Loucy (cell line): ENCODE data around the gene SHB.

Experiments
- EZH2phosphoT487 ChIP-seq: fragments of 200-600 bp; IDR thresholded peaks from 2 replicates; pipeline ENCODE4 v1.6.1; 2018; ENCODE audit warnings: antibody characterized with exemption, mild to moderate bottlenecking, moderate library complexity, borderline replicate concordance
- TF ChIP-seq, protein P1 (sequence below): fragments of 200-600 bp; sonication (generic); conservative IDR thresholded peaks from 2 replicates; pipeline ENCODE4 v1.5.1; 2014; ENCODE audit warnings: mild to moderate bottlenecking, antibody characterized with exemption, low read length

DNA sequence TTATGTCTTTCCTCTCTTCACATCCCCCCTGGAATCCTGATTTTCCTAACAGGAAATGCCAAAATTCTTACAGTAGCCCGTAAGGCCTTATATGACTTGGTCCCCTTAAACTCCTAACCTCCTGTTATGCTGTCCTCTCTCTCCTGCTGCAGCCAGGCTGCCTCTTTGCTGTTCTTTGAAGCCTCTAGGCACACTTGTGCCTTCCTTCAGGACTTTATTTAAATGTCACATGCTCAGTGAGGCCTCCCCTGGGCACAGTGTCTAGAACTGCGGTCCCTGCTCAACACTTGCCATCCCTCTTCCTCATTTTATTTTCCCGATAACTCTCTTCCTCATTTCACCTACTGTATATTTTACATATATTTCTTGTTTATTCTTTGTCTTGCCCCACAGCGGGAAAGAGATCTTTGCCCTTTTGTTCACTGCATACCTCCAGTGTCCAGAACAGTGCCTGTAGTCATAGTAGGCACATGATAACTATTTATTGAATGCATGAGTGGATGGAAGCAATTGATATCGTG lies 5.5 kb upstream of the SHB start:
- TF ChIP-seq, protein P1, sequence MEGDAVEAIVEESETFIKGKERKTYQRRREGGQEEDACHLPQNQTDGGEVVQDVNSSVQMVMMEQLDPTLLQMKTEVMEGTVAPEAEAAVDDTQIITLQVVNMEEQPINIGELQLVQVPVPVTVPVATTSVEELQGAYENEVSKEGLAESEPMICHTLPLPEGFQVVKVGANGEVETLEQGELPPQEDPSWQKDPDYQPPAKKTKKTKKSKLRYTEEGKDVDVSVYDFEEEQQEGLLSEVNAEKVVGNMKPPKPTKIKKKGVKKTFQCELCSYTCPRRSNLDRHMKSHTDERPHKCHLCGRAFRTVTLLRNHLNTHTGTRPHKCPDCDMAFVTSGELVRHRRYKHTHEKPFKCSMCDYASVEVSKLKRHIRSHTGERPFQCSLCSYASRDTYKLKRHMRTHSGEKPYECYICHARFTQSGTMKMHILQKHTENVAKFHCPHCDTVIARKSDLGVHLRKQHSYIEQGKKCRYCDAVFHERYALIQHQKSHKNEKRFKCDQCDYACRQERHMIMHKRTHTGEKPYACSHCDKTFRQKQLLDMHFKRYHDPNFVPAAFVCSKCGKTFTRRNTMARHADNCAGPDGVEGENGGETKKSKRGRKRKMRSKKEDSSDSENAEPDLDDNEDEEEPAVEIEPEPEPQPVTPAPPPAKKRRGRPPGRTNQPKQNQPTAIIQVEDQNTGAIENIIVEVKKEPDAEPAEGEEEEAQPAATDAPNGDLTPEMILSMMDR = no peak
- TF ChIP-seq EZH2phosphoT487 = no peak
